ENCODE results near the gene FOXRED2. TPM values are rescaled to one million over a fixed set of nuclear protein-coding genes. Genes with fewer than 3 reads are reported as not detected.

FOXRED2 gene
- total and polyA plus RNA-seq, 2 of the 4 experiments (the other 2 are of a cell fraction), result 1.6 to 4.0 TPM

- TF ChIP-seq RCOR1 (IDR thresholded peaks at IDR 0.05; ENCODE audit: insufficient replicate concordance, low read length) (no peak), FOS (IDR thresholded peaks at IDR 0.05; ENCODE audit: low read depth, low read length) (no peak), SMC3 (IDR thresholded peaks at IDR 0.05; ENCODE audit: low read depth, low read length) (no peak), BHLHE40 (IDR thresholded peaks at IDR 0.05; ENCODE audit: low read depth, low read length) (no peak), MXI1 (IDR thresholded peaks at IDR 0.05; ENCODE audit: borderline replicate concordance, low read depth, low read length) (no peak), RAD21 (IDR thresholded peaks at IDR 0.05; ENCODE audit: low read length) (no peak)
Observed at GRCh38 chr22:36554098-36554497, 47.3 kb upstream of the FOXRED2 start (continued).

GRCh38 chr22:36552289-36552688 is 45.4 kb upstream of the FOXRED2 start:
- dilution Hi-C loops (cut with HindIII; ENCODE audit: low sequenced_read_pairs, unreplicated experiment), result no loop called here
- H3K14ac ChIP-seq (replicated peaks; ENCODE audit: low read depth, low read length), result no peak overlapping the region

More at GRCh38 chr22:36552289-36552688, 45.4 kb upstream of the FOXRED2 start:
- no peak overlapping the region for H2AFZ ChIP-seq (replicated peaks; ENCODE audit: low read length, poor library complexity)
- peaks cover under 1% of the 10 kb centered on the region; the same call in 1 of the 2 replicates for H3K4me1 ChIP-seq (ENCODE audit: control insufficient read depth, insufficient read depth, low read length)
- H4K20me1 ChIP-seq (ENCODE audit: insufficient read depth, low read length), result no peaks in the 10 kb centered on the region
- no peak overlapping the region for H2BK120ac ChIP-seq (ENCODE audit: low read depth, low read length)
- no peak overlapping the region for H3K4ac ChIP-seq (ENCODE audit: low read depth, low read length)
- POLR2A ChIA-PET (ENCODE audit: unreplicated experiment), result no interaction called here
- no peak overlapping the region for H3K27ac ChIP-seq (ENCODE audit: insufficient read depth, low read length)
- no peak overlapping the region for H2BK15ac ChIP-seq (ENCODE audit: low read depth, low read length)
- no CpG with 5 or more reads among the region's 1 CpG for WGBS, 2 experiments (ENCODE audit: extremely low coverage in 2 of 2, insufficient read length in 1 of 2)
- H3K9me3 ChIP-seq (ENCODE audit: control insufficient read depth, insufficient read depth, low read length), result no peaks in the 10 kb centered on the region
- intact Hi-C loops (cut with micrococcal nuclease) (no loop called here), in situ Hi-C loops (cut with MboI; ENCODE audit: low sequenced_read_pairs) (no loop called here)
- no peak overlapping the region for H2AK5ac ChIP-seq (ENCODE audit: low read depth, low read length)
- no peak overlapping the region for H3K18ac ChIP-seq (ENCODE audit: low read depth, low read length)
- peaks cover 3% of the 10 kb centered on the region; the same call in 1 of the 2 replicates for H3K9me1 ChIP-seq (ENCODE audit: insufficient read depth, low read length)
- H4K5ac ChIP-seq (ENCODE audit: low read depth, low read length), result no peak overlapping the region
- BruUV-seq (replicated peaks), result no TSS peak
- TF ChIP-seq CEBPB (IDR thresholded peaks at IDR 0.05; ENCODE audit: low read depth, low read length) (no peak), NFE2L2 (IDR thresholded peaks at IDR 0.05; ENCODE audit: low read depth, low read length) (no peak)
- TF ChIP-seq, protein P1, sequence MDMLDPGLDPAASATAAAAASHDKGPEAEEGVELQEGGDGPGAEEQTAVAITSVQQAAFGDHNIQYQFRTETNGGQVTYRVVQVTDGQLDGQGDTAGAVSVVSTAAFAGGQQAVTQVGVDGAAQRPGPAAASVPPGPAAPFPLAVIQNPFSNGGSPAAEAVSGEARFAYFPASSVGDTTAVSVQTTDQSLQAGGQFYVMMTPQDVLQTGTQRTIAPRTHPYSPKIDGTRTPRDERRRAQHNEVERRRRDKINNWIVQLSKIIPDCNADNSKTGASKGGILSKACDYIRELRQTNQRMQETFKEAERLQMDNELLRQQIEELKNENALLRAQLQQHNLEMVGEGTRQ (IDR thresholded peaks at IDR 0.05; ENCODE audit: low read depth, low read length), result no peak
- H3K4me3 ChIP-seq (ENCODE audit: insufficient read depth, low read depth, low read length), result no peak overlapping the region
- ATAC-seq (ENCODE audit: low read depth), result no peak
- H3K4me2 ChIP-seq (ENCODE audit: low read depth, low read length), result no peak overlapping the region
- no peak overlapping the region for H4K91ac ChIP-seq (ENCODE audit: insufficient read depth, low read depth, low read length)
- no peak overlapping the region for H3K56ac ChIP-seq (ENCODE audit: extremely low read depth, insufficient read depth, low read length)
- no peak overlapping the region for H3K23ac ChIP-seq (ENCODE audit: low read depth, low read length)
- CTCF ChIA-PET, result interaction anchor here (0.6 to 1.4 kb wide), 3 partner anchors 17 to 304 kb away, joined by 3 to 6 read pairs (median 4); no protein-coding TSS in a partner anchor
- H2BK20ac ChIP-seq (ENCODE audit: low read depth, low read length), result no peak overlapping the region
- H2BK5ac ChIP-seq (ENCODE audit: low read depth, low read length, poor library complexity, severe bottlenecking), result no peak overlapping the region
- H3K27me3 ChIP-seq (ENCODE audit: control insufficient read depth, insufficient read depth, low read length), result peaks cover 40% of the 10 kb centered on the region
- no peaks in the 10 kb centered on the region for H3K79me1 ChIP-seq (ENCODE audit: low read depth in 1 of 2, low read length in 2 of 2)
- no peaks in the 10 kb centered on the region for H3K36me3 ChIP-seq (ENCODE audit: control insufficient read depth, insufficient read depth, low read length)
- DNase-seq, result no peak
- no peak overlapping the region for H3K9ac ChIP-seq (ENCODE audit: low read depth, low read length)
- H4K8ac ChIP-seq (ENCODE audit: low read depth in 2 of 2, low read length in 2 of 2), result no peak overlapping the region
- H2AK9ac ChIP-seq (replicated peaks; ENCODE audit: low read depth, low read length, poor library complexity), result no peak overlapping the region
